GM20000 (cell line): ENCODE measurements around the gene EIF4B.

Experiments used
- DNase-seq: peaks from one replicate; pipeline ENCODE4 v3.0.0; 2012; ENCODE audit warnings: low spot score
- TF ChIP-seq, protein P1 (sequence below): IDR thresholded peaks from 2 replicates; pipeline ENCODE4 v1.5.1; 2012; ENCODE audit warnings: mild to moderate bottlenecking, control low read depth; ENCODE audit errors: extremely low read depth, missing control alignments

The EIF4B gene

GRCh38 chr12:53071591-53072551 lies 65.6 kb downstream of the EIF4B start:
- TF ChIP-seq, protein P1, sequence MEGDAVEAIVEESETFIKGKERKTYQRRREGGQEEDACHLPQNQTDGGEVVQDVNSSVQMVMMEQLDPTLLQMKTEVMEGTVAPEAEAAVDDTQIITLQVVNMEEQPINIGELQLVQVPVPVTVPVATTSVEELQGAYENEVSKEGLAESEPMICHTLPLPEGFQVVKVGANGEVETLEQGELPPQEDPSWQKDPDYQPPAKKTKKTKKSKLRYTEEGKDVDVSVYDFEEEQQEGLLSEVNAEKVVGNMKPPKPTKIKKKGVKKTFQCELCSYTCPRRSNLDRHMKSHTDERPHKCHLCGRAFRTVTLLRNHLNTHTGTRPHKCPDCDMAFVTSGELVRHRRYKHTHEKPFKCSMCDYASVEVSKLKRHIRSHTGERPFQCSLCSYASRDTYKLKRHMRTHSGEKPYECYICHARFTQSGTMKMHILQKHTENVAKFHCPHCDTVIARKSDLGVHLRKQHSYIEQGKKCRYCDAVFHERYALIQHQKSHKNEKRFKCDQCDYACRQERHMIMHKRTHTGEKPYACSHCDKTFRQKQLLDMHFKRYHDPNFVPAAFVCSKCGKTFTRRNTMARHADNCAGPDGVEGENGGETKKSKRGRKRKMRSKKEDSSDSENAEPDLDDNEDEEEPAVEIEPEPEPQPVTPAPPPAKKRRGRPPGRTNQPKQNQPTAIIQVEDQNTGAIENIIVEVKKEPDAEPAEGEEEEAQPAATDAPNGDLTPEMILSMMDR = no peak
- no peak for DNase-seq

- TF ChIP-seq, protein P1 = no peak
- DNase-seq = no peak
Measured at GRCh38 chr12:53073881-53074280, 67.6 kb downstream of the EIF4B start.

DNA sequence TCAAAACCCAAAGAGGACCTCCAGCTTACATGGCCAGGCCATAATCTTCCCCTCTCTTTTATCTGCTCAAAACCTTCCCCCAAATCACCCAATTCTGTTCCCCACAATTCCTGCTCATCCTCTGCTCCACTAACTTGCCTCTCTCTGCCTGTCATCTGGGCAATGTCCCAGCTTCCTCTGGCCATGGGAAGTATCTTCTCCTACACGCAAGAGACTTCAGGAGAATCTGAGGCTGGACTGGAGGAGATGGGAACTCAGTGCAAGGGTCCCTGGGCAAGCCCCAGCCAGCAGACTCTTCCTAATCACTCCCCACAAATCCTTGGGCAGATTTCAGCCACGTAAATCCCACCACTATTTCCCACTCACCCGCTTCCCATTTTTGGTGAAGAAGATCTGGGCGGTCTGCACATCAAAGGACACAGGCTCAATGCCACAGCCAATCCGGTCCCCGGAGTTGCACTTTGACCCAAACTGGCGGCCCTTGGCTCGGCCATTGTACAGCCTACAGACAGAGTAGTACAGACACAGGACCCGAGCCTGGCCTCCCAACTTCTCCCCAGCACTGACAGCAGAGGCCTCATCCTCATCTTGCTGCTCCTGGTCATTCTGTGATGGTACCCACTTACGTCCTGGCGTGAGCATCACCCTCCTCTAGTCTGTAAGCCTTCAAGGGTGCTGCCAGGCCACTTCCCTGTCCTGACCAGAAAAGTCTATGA lies 68.2 kb downstream of the EIF4B start:
- TF ChIP-seq, protein P1 = no peak

DNA sequence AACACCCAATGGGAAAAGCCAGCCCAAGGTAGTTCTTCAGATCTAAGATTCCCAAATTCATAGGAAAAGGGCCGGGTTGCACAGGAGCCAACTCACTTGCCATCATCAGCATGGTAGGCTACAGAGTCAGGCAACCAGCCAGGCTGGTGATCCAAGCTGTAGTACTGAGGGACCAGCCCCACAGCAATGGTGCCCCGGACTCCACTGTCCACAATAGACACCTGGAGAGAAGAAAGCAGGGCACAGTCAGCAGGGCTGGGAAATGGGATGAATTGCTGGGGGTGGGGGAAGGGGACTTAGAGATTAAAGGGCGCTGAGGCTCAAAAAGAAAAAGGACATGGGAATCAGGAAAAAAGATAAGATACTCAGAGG lies 68.7 kb downstream of the EIF4B start:
- no peak for DNase-seq
- TF ChIP-seq, protein P1 = no peak

More for the DNA sequence above, 68.2 kb downstream of the EIF4B start:
- DNase-seq = no peak

DNA sequence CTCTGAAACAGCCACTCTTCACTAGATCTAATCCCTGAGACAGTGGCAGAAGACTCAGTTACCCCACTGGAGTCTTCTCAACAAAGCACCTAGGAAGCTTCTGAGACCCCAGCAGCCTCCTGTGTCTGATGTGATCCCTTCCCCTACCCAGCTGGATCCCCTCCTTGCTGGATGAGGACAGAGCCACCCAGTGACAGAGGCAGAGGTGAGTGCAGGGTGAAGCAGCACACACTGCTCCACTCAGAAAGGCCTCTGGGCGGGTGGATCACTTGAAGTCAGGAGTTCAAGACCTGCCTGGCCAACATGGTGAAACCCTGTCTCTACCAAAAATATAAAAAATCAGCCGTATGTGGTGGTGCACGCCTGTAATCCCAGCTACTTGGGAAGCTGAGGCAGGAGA lies 70.2 kb downstream of the EIF4B start:
- no peak for DNase-seq
- TF ChIP-seq, protein P1 = no peak

GRCh38 chr12:53077030-53077429 lies 70.8 kb downstream of the EIF4B start:
- TF ChIP-seq, protein P1 = no peak
- DNase-seq = no peak

DNA sequence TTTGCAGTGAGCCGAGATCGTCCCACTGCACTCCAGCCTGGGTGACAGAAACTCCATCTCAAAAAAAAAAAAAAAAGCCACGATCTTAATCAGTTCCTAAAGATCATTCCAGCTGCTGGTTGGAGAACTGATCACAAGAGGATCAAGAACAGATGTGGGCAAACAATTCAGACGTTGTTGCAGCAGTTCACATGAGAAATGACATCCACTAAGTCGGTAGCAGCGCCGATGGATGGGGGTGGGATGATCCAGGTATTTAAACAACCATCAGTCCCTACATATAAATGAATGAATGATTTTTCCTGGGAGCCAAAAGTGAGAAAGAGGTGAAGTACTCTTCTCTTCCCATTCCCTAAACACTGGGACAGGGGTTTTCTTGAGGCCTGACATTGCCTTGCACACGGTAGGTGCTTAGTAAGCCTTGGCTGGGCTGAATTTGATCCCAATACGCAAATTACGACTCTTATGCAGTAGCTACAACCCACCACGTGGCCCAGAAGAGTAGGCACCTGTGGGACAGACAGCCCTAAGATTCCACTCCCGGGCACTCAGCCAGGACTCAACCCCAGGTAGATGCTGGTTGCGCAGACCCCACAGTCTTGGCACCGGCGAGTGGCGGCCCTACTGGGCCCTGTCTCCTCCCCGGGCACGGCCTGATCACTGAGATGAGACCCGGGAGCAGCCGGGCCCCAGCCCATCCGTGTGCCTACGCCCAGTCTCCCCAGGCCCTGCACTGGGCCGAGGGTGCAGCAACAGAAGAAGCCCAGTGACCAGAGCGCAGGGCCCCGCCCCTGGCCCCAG lies 72.4 kb downstream of the EIF4B start:
- TF ChIP-seq, protein P1 = no peak
- no peak for DNase-seq
